ENCODE data around the gene BAIAP2L2.

GRCh38 chr22:38132794-38133193 lies 22.3 kb upstream of the BAIAP2L2 start:
- TF ChIP-seq, protein P1, sequence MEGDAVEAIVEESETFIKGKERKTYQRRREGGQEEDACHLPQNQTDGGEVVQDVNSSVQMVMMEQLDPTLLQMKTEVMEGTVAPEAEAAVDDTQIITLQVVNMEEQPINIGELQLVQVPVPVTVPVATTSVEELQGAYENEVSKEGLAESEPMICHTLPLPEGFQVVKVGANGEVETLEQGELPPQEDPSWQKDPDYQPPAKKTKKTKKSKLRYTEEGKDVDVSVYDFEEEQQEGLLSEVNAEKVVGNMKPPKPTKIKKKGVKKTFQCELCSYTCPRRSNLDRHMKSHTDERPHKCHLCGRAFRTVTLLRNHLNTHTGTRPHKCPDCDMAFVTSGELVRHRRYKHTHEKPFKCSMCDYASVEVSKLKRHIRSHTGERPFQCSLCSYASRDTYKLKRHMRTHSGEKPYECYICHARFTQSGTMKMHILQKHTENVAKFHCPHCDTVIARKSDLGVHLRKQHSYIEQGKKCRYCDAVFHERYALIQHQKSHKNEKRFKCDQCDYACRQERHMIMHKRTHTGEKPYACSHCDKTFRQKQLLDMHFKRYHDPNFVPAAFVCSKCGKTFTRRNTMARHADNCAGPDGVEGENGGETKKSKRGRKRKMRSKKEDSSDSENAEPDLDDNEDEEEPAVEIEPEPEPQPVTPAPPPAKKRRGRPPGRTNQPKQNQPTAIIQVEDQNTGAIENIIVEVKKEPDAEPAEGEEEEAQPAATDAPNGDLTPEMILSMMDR (IDR thresholded peaks at IDR 0.05; ENCODE audit: insufficient read depth, low read length): no peak
- no peak for TF ChIP-seq GABPA (IDR thresholded peaks at IDR 0.05; ENCODE audit: low read depth)

Measured in HL-60 (cell line).